Fibroblast of lung (primary cell): ENCODE data around the gene CHML. TPM values are rescaled to one million over a fixed set of nuclear protein-coding genes. Genes with fewer than 3 reads are reported as not detected.

ENCODE experiments used
- DNase-seq, 2 donors: peaks; one replicate each; pipeline versions ENCODE4 v3.0.0 to v3.0.0-alpha.2; 2010; ENCODE audit warnings: low read depth in 2 of 2
- H2AFZ ChIP-seq: 2 replicates; pipeline ENCODE4 v1.5.1; 2012; ENCODE audit warnings: low read length, control low read depth, inconsistent platforms
- H3K27ac ChIP-seq: 2 replicates; pipeline ENCODE4 v1.5.1; 2011; ENCODE audit warnings: low read length, control low read depth; ENCODE audit not compliant: insufficient read depth
- H3K27me3 ChIP-seq: 2 replicates; pipeline ENCODE4 v1.5.1; 2011; ENCODE audit warnings: mild to moderate bottlenecking, low read length; ENCODE audit not compliant: control insufficient read depth, insufficient read depth
- H3K36me3 ChIP-seq: 2 replicates; pipeline ENCODE4 v1.5.1; 2011; ENCODE audit warnings: low read length; ENCODE audit not compliant: control insufficient read depth, insufficient read depth
- H3K4me1 ChIP-seq: 2 replicates; pipeline ENCODE4 v1.5.1; 2011; ENCODE audit warnings: low read length; ENCODE audit not compliant: control insufficient read depth, insufficient read depth; ENCODE audit errors: extremely low read depth
- H3K4me2 ChIP-seq: 2 replicates; pipeline ENCODE4 v1.5.1; 2011; ENCODE audit warnings: low read length, control low read depth; ENCODE audit not compliant: insufficient read depth; ENCODE audit errors: extremely low read depth
- H3K4me3 ChIP-seq, 4 experiments: fragments of 200-600 bp in 1 of 4; sonication (generic) in 1 of 4; replicated peaks in 1 of 4; 2 replicates each; pipeline ENCODE4 v1.5.1; 2011 to 2016; ENCODE audit warnings: low read length in 4 of 4, low read depth in 3 of 4, mild to moderate bottlenecking in 3 of 4, control low read depth in 2 of 4, inconsistent platforms in 1 of 4, mixed read lengths in 1 of 4; ENCODE audit not compliant: insufficient read depth in 1 of 4; ENCODE audit errors: control extremely low read depth in 1 of 4
- H3K79me2 ChIP-seq: 2 replicates; pipeline ENCODE4 v1.5.1; 2012; ENCODE audit warnings: mild to moderate bottlenecking, low read length, inconsistent platforms; ENCODE audit not compliant: control insufficient read depth, insufficient read depth
- H3K9ac ChIP-seq: 2 replicates; pipeline ENCODE4 v1.5.1; 2011; ENCODE audit warnings: mild to moderate bottlenecking, low read length, control low read depth; ENCODE audit not compliant: insufficient read depth
- H3K9me3 ChIP-seq: 2 replicates; pipeline ENCODE4 v1.5.1; 2012; ENCODE audit warnings: low read depth, low read length; ENCODE audit not compliant: control insufficient read depth, insufficient read depth
- H4K20me1 ChIP-seq: 2 replicates; pipeline ENCODE4 v1.5.1; 2011; ENCODE audit warnings: low read length; ENCODE audit not compliant: control insufficient read depth, insufficient read depth; ENCODE audit errors: extremely low read depth
- CTCF ChIP-seq, 2 donors: IDR thresholded peaks in 1 of 2; conservative IDR thresholded peaks in 1 of 2; 1 replicate in 1 of 2; 2 replicates in 1 of 2; pipeline ENCODE4 v1.5.1; 2011 to 2012; ENCODE audit warnings: low read length in 2 of 2, control low read depth in 1 of 2, inconsistent platforms in 1 of 2, low read depth in 1 of 2, mild to moderate bottlenecking in 1 of 2
- EZH2 ChIP-seq: IDR thresholded peaks from 2 replicates; pipeline ENCODE4 v1.5.1; 2012; ENCODE audit warnings: low read length, control low read depth, mild to moderate bottlenecking; ENCODE audit errors: missing control alignments
- polyA plus RNA-seq, 2 donors: library from polyadenylated mRNA; depleted of rRNA in 1 of 2; stranded (reverse) in 1 of 2; unstranded in 1 of 2; fragments of >200 nt; gene quantifications; 2 replicates each; pipeline ENCODE4 v1.2.1, GENCODE V29; 2011 to 2012; ENCODE audit warnings: missing spikeins in 1 of 2
- total RNA-seq: library from RNA; depleted of rRNA; stranded (reverse); fragments of >200 nt; gene quantifications from 2 replicates; pipeline ENCODE4 v1.2.1, GENCODE V29; 2014

Gene CHML
- total and polyA plus RNA-seq, 2 donors (not counting 1 experiment from before 2014, with no cell fraction given), result 11.4 to 16.1 TPM

DNA sequence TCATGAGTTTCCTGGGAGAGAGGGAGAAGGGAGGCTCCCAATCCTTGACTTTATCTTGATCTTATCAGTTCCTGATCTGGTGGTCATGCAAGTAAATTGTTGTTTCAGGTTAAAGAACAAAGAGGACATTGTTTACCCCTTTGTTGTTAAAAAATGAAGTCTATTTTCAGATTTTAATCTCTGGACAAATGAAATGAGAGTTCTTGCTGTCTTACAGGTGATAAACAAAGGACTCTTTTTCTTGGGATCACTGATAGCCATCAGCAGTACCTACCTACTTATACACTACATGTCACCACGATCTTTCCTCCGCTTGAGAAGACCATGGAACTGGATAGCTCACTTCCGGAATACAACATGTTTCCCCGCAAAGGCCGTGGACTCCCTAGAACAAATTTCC lies 48.4 kb downstream of the CHML start:
- H3K79me2 ChIP-seq, result no peaks in the 10 kb centered on the region
- H4K20me1 ChIP-seq, result no peaks in the 10 kb centered on the region
- H3K27ac ChIP-seq, result no peak overlapping the region
- no peak overlapping the region for H2AFZ ChIP-seq
- no peaks in the 10 kb centered on the region for H3K27me3 ChIP-seq
- no peak overlapping the region for H3K9ac ChIP-seq
- DNase-seq, result no peak
- H3K4me3 ChIP-seq, result no peak overlapping the region
- no peaks in the 10 kb centered on the region for H3K36me3 ChIP-seq
- H3K9me3 ChIP-seq, result no peaks in the 10 kb centered on the region
- TF ChIP-seq CTCF (conservative IDR thresholded peaks at IDR 0.05 in 1 of 2, IDR thresholded peaks at IDR 0.05 in 1 of 2; ENCODE audit: low read depth in 1 of 2, low read length in 2 of 2) (no peak), EZH2 (no peak)
- H3K4me2 ChIP-seq, result no peak overlapping the region
- H3K4me1 ChIP-seq, result peaks cover 4% of the 10 kb centered on the region

DNA sequence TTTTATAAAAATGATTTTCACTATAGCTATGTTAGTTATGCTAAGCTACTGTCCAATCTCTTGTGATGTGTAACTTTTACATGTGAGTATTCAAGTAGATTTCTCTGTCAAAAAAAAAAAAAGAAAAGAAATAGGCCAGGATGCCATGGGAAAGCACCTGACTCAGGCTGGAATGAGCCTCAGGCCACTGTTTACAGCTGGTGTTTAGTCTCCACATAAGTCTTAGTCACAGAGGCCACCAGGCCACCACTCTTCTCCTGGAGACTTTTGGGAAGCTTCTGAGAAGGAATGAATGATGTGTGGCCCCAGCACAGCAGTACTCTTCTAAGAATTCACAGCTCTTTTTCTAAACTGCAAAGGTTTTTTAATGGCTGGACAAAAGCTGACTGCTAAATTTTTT lies 48.9 kb downstream of the CHML start:
- Histone ChIP-seq H3K4me1 (peaks cover 4% of the 10 kb centered on the region), H3K27ac (no peak overlapping the region), H4K20me1 (no peaks in the 10 kb centered on the region), H3K9ac (no peak overlapping the region), H3K4me3 (no peak overlapping the region), H3K27me3 (no peaks in the 10 kb centered on the region), H3K9me3 (no peaks in the 10 kb centered on the region), H2AFZ (no peak overlapping the region), H3K79me2 (no peaks in the 10 kb centered on the region), H3K36me3 (no peaks in the 10 kb centered on the region), H3K4me2 (no peak overlapping the region)
- peak in 1 of 2 donors; percentile 70 for DNase-seq
- TF ChIP-seq CTCF (conservative IDR thresholded peaks at IDR 0.05 in 1 of 2, IDR thresholded peaks at IDR 0.05 in 1 of 2; ENCODE audit: low read depth in 1 of 2, low read length in 2 of 2) (no peak), EZH2 (no peak)

- no peak overlapping the region for H3K4me2 ChIP-seq
- no peak overlapping the region for H3K27ac ChIP-seq
- no peaks in the 10 kb centered on the region for H3K79me2 ChIP-seq
- no peaks in the 10 kb centered on the region for H3K9me3 ChIP-seq
- H4K20me1 ChIP-seq, result no peaks in the 10 kb centered on the region
- no peak for TF ChIP-seq EZH2
- TF ChIP-seq CTCF (conservative IDR thresholded peaks at IDR 0.05 in 1 of 2, IDR thresholded peaks at IDR 0.05 in 1 of 2; ENCODE audit: low read depth in 1 of 2, low read length in 2 of 2), result no peak
- H3K27me3 ChIP-seq, result no peaks in the 10 kb centered on the region
- H3K4me1 ChIP-seq, result peaks cover 4% of the 10 kb centered on the region
- H2AFZ ChIP-seq, result no peak overlapping the region
- no peak overlapping the region for H3K9ac ChIP-seq
- H3K36me3 ChIP-seq, result no peaks in the 10 kb centered on the region
- no peak for DNase-seq
- no peak overlapping the region for H3K4me3 ChIP-seq
These were observed 49.5 kb downstream of the CHML start for GRCh38 chr1:241590719-241591118.

Other genes starting within 250 kb of the CHML start
- 102 and 118 TPM in 2 replicates for gene FH, start 120.6 kb downstream of the CHML start, total RNA-seq
- gene FH, start 120.6 kb downstream of the CHML start, polyA plus RNA-seq, result 118 and 173 TPM in 2 replicates
- not detected in 2 replicates for gene KMO, start 108.0 kb downstream of the CHML start, total RNA-seq
- 0.07 TPM in 1 of 2 replicates, not detected in the other for gene KMO, start 108.0 kb downstream of the CHML start, polyA plus RNA-seq
- gene OPN3, start within 50 bp of the CHML start, total RNA-seq, result 20.3 and 32.5 TPM in 2 replicates
- gene OPN3, start within 50 bp of the CHML start, polyA plus RNA-seq, result 27.5 and 58.9 TPM in 2 replicates
- not detected in 2 replicates for gene WDR64, start 11.9 kb upstream of the CHML start, total RNA-seq
- gene WDR64, start 11.9 kb upstream of the CHML start, polyA plus RNA-seq, result not detected in 2 replicates
- gene EXO1, start 207.8 kb upstream of the CHML start, total RNA-seq, result 1.3 and 3.0 TPM in 2 replicates
- 7.2 and 14.6 TPM in 2 replicates for gene EXO1, start 207.8 kb upstream of the CHML start, polyA plus RNA-seq